AG04449 (cell line): ENCODE results near the gene NRARP.

Experiments used
- CTCF ChIA-PET: fragments of 350-600 bp; formaldehyde crosslinking; extraction: SDS; loops from one replicate; lab custom pipeline; 2021; ENCODE audit warnings: antibody characterized with exemption; lab: Yijun Ruan, JAX
- POLR2A ChIA-PET: fragments of 400-600, 350-600 bp; formaldehyde crosslinking; extraction: SDS; loops from one replicate; lab custom pipeline; 2020; ENCODE audit warnings: antibody characterized with exemption, inconsistent platforms; lab: Yijun Ruan, JAX
- DNase-seq: peaks from one replicate; pipeline ENCODE4 v3.0.0-alpha.2; 2010; ENCODE audit warnings: low read depth, low spot score
- H3K4me3 ChIP-seq: 2 replicates; pipeline ENCODE4 v1.5.1; 2011; ENCODE audit warnings: low read depth, mild to moderate bottlenecking, control low read depth, low read length
- CTCF ChIP-seq: IDR thresholded peaks from one replicate; pipeline ENCODE4 v1.5.1; 2011; ENCODE audit warnings: mild to moderate bottlenecking, moderate library complexity, low read length, control low read depth, inconsistent platforms; ENCODE audit not compliant: insufficient read depth; ENCODE audit errors: missing control alignments

NRARP gene

GRCh38 chr9:137311171-137311985 lies 9.3 kb upstream of the NRARP start:
- H3K4me3 ChIP-seq: no peak overlapping the region
- ChIA-PET POLR2A (no interaction called here), CTCF (interaction anchor here (1.4 kb wide), 1 partner anchor 9 kb away, joined by 4 read pairs; the partner anchor contains the start of gene NRARP)
- no peak for DNase-seq
- TF ChIP-seq CTCF: no peak

GRCh38 chr9:137310189-137311052 lies 8.3 kb upstream of the NRARP start:
- POLR2A ChIA-PET: no interaction called here
- DNase-seq: no peak
- no peak overlapping the region for H3K4me3 ChIP-seq
- TF ChIP-seq CTCF: no peak
- CTCF ChIA-PET: interaction anchor here (1.4 kb wide), 1 partner anchor 8 kb away, joined by 4 read pairs; the partner anchor contains the start of gene NRARP

- TF ChIP-seq CTCF: no peak
- H3K4me3 ChIP-seq: no peak overlapping the region
- CTCF ChIA-PET: interaction anchor here (1.1 kb wide), 1 partner anchor 13 kb away, joined by 4 read pairs; no protein-coding TSS in a partner anchor
- no peak for DNase-seq
- POLR2A ChIA-PET: no interaction called here
Observed at GRCh38 chr9:137309368-137310188, 7.5 kb upstream of the NRARP start.

- ChIA-PET POLR2A (no interaction called here), CTCF (interaction anchor here (1.7 kb wide), 1 partner anchor 14 kb away, joined by 3 read pairs; no protein-coding TSS in a partner anchor)
- DNase-seq: no peak
- TF ChIP-seq CTCF: no peak
- H3K4me3 ChIP-seq: no peak overlapping the region
Observed at GRCh38 chr9:137308057-137308619, 6.1 kb upstream of the NRARP start.

GRCh38 chr9:137307255-137308056 lies 5.4 kb upstream of the NRARP start:
- CTCF ChIA-PET: interaction anchor here (1.7 kb wide), 1 partner anchor 14 kb away, joined by 3 read pairs; no protein-coding TSS in a partner anchor
- DNase-seq: no peak
- POLR2A ChIA-PET: no interaction called here
- TF ChIP-seq CTCF: no peak
- no peak overlapping the region for H3K4me3 ChIP-seq
